Vagina (tissue), 2 donors: ENCODE measurements around the gene ANKRD34C. TPM values are rescaled to one million over a fixed set of nuclear protein-coding genes. Genes with fewer than 3 reads are reported as not detected.
"Not testable (repeated sequence)": the region's sequence is repeated elsewhere in the genome, so short reads cannot be mapped to it uniquely, and the experiment has no call there.

Experiments
- DNase-seq, 2 donors: peaks; one replicate each; pipeline ENCODE4 v3.0.0-alpha.2; 2017; ENCODE audit errors: extremely low spot score in 2 of 2
- H3K27ac ChIP-seq: fragments of 200-600 bp; sonication (generic); one replicate; pipeline ENCODE4 v1.5.1; 2019
- H3K27me3 ChIP-seq: fragments of 200-600 bp; sonication (generic); one replicate; pipeline ENCODE4 v1.5.1; 2019
- H3K36me3 ChIP-seq, 2 donors: fragments of 200-600 bp; sonication (generic); one replicate each; pipeline ENCODE4 v1.5.1; 2017 to 2019
- H3K4me1 ChIP-seq: fragments of 200-600 bp; sonication (generic); one replicate; pipeline ENCODE4 v1.5.1; 2019
- H3K4me3 ChIP-seq, 2 donors: fragments of 200-600 bp; sonication (generic); 1 replicate in 1 of 2; 2 replicates in 1 of 2; pipeline ENCODE4 v1.5.1; 2016 to 2019
- H3K9me3 ChIP-seq: fragments of 200-600 bp; sonication (generic); one replicate; pipeline ENCODE4 v1.5.1; 2019
- CTCF ChIP-seq, 3 experiments: fragments of 450-650 bp in 2 of 3; fragments of 200-600 bp in 1 of 3; sonication (generic) in 1 of 3; IDR thresholded peaks; one replicate each; pipeline ENCODE4 v1.5.1; 2017 to 2019; ENCODE audit warnings: antibody characterized with exemption in 3 of 3, mild to moderate bottlenecking in 2 of 3, moderate library complexity in 2 of 3
- POLR2A ChIP-seq, 2 donors: fragments of 450-650 bp; IDR thresholded peaks; one replicate each; pipeline ENCODE4 v1.6.1; 2017; ENCODE audit warnings: antibody characterized with exemption in 2 of 2, mild to moderate bottlenecking in 2 of 2, moderate library complexity in 2 of 2
- POLR2AphosphoS5 ChIP-seq, 2 donors: sonication (generic); formaldehyde crosslinking; IDR thresholded peaks; one replicate each; pipeline ENCODE4 v1.9.0; 2017; ENCODE audit warnings: antibody characterized with exemption in 2 of 2, mild to moderate bottlenecking in 2 of 2, low read depth in 1 of 2; ENCODE audit not compliant: insufficient read depth in 1 of 2
- intact Hi-C: fragments of 100-400 bp; cut with DNase I; formaldehyde crosslinking; loops from one replicate; pipeline ENCODE4 v1.15.1; 2023
- total RNA-seq: library from RNA; depleted of rRNA; stranded (reverse); fragments of >200 nt; gene quantifications from one replicate; pipeline ENCODE4 v1.2.3, GENCODE V29; 2016

The ANKRD34C gene
- total RNA-seq, 1 donor from 2014 or later = 0.25 TPM

- TF ChIP-seq POLR2A (IDR thresholded peaks at IDR 0.05) (no peak), CTCF (IDR thresholded peaks at IDR 0.05) (no peak), POLR2AphosphoS5 (IDR thresholded peaks at IDR 0.05; ENCODE audit: insufficient read depth in 1 of 2, low read depth in 1 of 2) (no peak)
- H3K36me3 ChIP-seq = peaks cover 0 to 43% of the 10 kb centered on the region in 2 donors
- DNase-seq = no peak
- no peak overlapping the region for H3K27ac ChIP-seq
- intact Hi-C loops = no loop called here
- H3K4me3 ChIP-seq = no peak overlapping the region
- peaks cover 33% of the 10 kb centered on the region for H3K4me1 ChIP-seq
- H3K27me3 ChIP-seq = no peaks in the 10 kb centered on the region
- no peaks in the 10 kb centered on the region for H3K9me3 ChIP-seq
Observed at GRCh38 chr15:79315623-79316328, 33.3 kb downstream of the ANKRD34C start.

GRCh38 chr15:79316864-79317263 lies 34.3 kb downstream of the ANKRD34C start:
- H3K4me1 ChIP-seq = peaks cover 30% of the 10 kb centered on the region
- H3K9me3 ChIP-seq = no peaks in the 10 kb centered on the region
- DNase-seq = no peak
- no peak overlapping the region for H3K4me3 ChIP-seq
- intact Hi-C loops = no loop called here
- no peak overlapping the region for H3K27ac ChIP-seq
- H3K36me3 ChIP-seq = peaks cover 0 to 51% of the 10 kb centered on the region in 2 donors
- no peak for TF ChIP-seq POLR2A (IDR thresholded peaks at IDR 0.05)
- TF ChIP-seq POLR2AphosphoS5 (IDR thresholded peaks at IDR 0.05; ENCODE audit: insufficient read depth in 1 of 2, low read depth in 1 of 2) = no peak
- no peak for TF ChIP-seq CTCF (IDR thresholded peaks at IDR 0.05)
- H3K27me3 ChIP-seq = no peaks in the 10 kb centered on the region

- H3K27me3 ChIP-seq, H3K4me3 ChIP-seq, H3K9me3 ChIP-seq, H3K4me1 ChIP-seq, intact Hi-C loops, H3K27ac ChIP-seq, DNase-seq: not testable (repeated sequence)
- peaks cover 0 to 45% of the 10 kb centered on the region in 2 donors for H3K36me3 ChIP-seq
Observed at GRCh38 chr15:79319973-79320372, 37.5 kb downstream of the ANKRD34C start.

GRCh38 chr15:79321876-79322275 lies 39.4 kb downstream of the ANKRD34C start:
- no peak for TF ChIP-seq POLR2A (IDR thresholded peaks at IDR 0.05)
- no peak for TF ChIP-seq CTCF (IDR thresholded peaks at IDR 0.05)
- TF ChIP-seq POLR2AphosphoS5 (IDR thresholded peaks at IDR 0.05; ENCODE audit: insufficient read depth in 1 of 2, low read depth in 1 of 2) = no peak
- no peak for DNase-seq
- H3K9me3 ChIP-seq = no peaks in the 10 kb centered on the region
- intact Hi-C loops = no loop called here
- H3K36me3 ChIP-seq = peaks cover 0 to 28% of the 10 kb centered on the region in 2 donors
- no peak overlapping the region for H3K4me3 ChIP-seq
- H3K27me3 ChIP-seq = no peaks in the 10 kb centered on the region
- H3K4me1 ChIP-seq = peaks cover 3% of the 10 kb centered on the region
- no peak overlapping the region for H3K27ac ChIP-seq

- Histone ChIP-seq H3K27ac (no peak overlapping the region), H3K4me3 (no peak overlapping the region), H3K27me3 (no peaks in the 10 kb centered on the region), H3K9me3 (no peaks in the 10 kb centered on the region), H3K4me1 (no peaks in the 10 kb centered on the region), H3K36me3 (peaks cover 0 to 26% of the 10 kb centered on the region in 2 donors)
- TF ChIP-seq POLR2A (IDR thresholded peaks at IDR 0.05) = no peak
- TF ChIP-seq POLR2AphosphoS5 (IDR thresholded peaks at IDR 0.05; ENCODE audit: insufficient read depth in 1 of 2, low read depth in 1 of 2) = no peak
- no peak for TF ChIP-seq CTCF (IDR thresholded peaks at IDR 0.05)
- intact Hi-C loops = no loop called here
- DNase-seq = no peak
Observed at GRCh38 chr15:79322306-79322705, 39.8 kb downstream of the ANKRD34C start.
